Measurements from ENCODE around the gene SWI5. TPM values are rescaled to one million over a fixed set of nuclear protein-coding genes. Genes with fewer than 3 reads are reported as not detected.

SWI5 gene
- total RNA-seq, 4 donors from 2014 or later, result 15.2 to 28.2 (median 17.5) TPM

- TF ChIP-seq CTCF (IDR thresholded peaks at IDR 0.05) (no peak), POLR2A (IDR thresholded peaks at IDR 0.05) (no peak)
- WGBS, 2 donors, result 92 to 93% methylated on average over 6 to 7 of the region's 7 CpGs
- Histone ChIP-seq H3K27me3 (no peaks in the 10 kb centered on the region), H3K9me3 (no peaks in the 10 kb centered on the region), H3K36me3 (peaks cover under 1 to 32% (median 9%) of the 10 kb centered on the region in 3 donors), H3K4me1 (peaks cover 0 to 23% (median 11%) of the 10 kb centered on the region in 3 donors), H3K4me3 (no peak overlapping the region), H3K27ac (no peak overlapping the region)
- DNase-seq, result no peak
- intact Hi-C loops (cut with DNase I), result no loop called here
These were observed 61.9 kb downstream of the SWI5 start for GRCh38 chr9:128337936-128338335.

Small RNA genes within 50 kb of the gene (small RNA-seq; reads per million reads assigned to genes)
- 36.9 to 69.1 (median 63.8) reads per million in 4 donors for gene MIR199B
- 0 to 0.41 (median 0) reads per million in 4 donors for gene MIR3154

Other genes starting within 250 kb of the SWI5 start
- gene NAIF1, start 209.0 kb upstream of the SWI5 start, total RNA-seq, result 1 to 10 TPM; 6.3 to 8.8 (median 7.8) TPM
- 10 to 100 TPM; 15.8 to 37.9 (median 24.1) TPM for gene SLC25A25, start 208.0 kb upstream of the SWI5 start, total RNA-seq
- 100 to 1,000 TPM in 1 of 4 donors, 10 to 100 TPM in 3; 54.2 to 118 (median 83.0) TPM for gene PTGES2, start 148.5 kb upstream of the SWI5 start, total RNA-seq
- 100 to 1,000 TPM in 3 of 4 donors, 10 to 100 TPM in 1; 36.2 to 931 (median 809) TPM for gene LCN2, start 126.8 kb upstream of the SWI5 start, total RNA-seq
- gene BBLN, start 116.0 kb upstream of the SWI5 start, total RNA-seq, result 100 to 1,000 TPM; 124 to 214 (median 162) TPM
- gene CIZ1, start 84.7 kb upstream of the SWI5 start, total RNA-seq, result 10 to 100 TPM; 31.0 to 74.6 (median 43.7) TPM
- 1 to 10 TPM; 1.3 to 9.7 (median 1.6) TPM for gene DNM1, start 72.9 kb upstream of the SWI5 start, total RNA-seq
- 10 to 100 TPM; 76.1 to 92.0 (median 89.2) TPM for gene GOLGA2, start 269 bp upstream of the SWI5 start, total RNA-seq
- gene TRUB2, start 46.2 kb downstream of the SWI5 start, total RNA-seq, result 10 to 100 TPM; 13.2 to 15.6 (median 15.3) TPM
- gene COQ4, start 46.6 kb downstream of the SWI5 start, total RNA-seq, result 10 to 100 TPM; 55.5 to 89.2 (median 77.9) TPM
- gene SLC27A4, start 64.3 kb downstream of the SWI5 start, total RNA-seq, result 100 to 1,000 TPM in 1 of 4 donors, 10 to 100 TPM in 3; 36.6 to 110 (median 72.2) TPM
- 10 to 100 TPM; 22.7 to 31.5 (median 25.5) TPM for gene URM1, start 95.1 kb downstream of the SWI5 start, total RNA-seq
- gene CERCAM, start 144.6 kb downstream of the SWI5 start, total RNA-seq, result 10 to 100 TPM in 1 of 4 donors, 1 to 10 TPM in 3; 2.2 to 18.3 (median 6.2) TPM
- 10 to 100 TPM; 13.2 to 28.0 (median 19.8) TPM for gene ODF2, start 179.7 kb downstream of the SWI5 start, total RNA-seq
- gene GLE1, start 228.4 kb downstream of the SWI5 start, total RNA-seq, result 10 to 100 TPM; 21.4 to 31.2 (median 24.4) TPM